Suprapubic skin (tissue), 3 donors: Measurements from ENCODE around the gene PYROXD2.

Source experiments
- CTCF ChIP-seq, 2 donors: fragments of 200-600 bp in 1 of 2; fragments of 450-650 bp in 1 of 2; sonication (generic) in 1 of 2; IDR thresholded peaks; one replicate each; pipeline ENCODE4 v1.5.1; 2016 to 2019; ENCODE audit warnings: antibody characterized with exemption in 2 of 2, mild to moderate bottlenecking in 1 of 2, moderate library complexity in 1 of 2
- EP300 ChIP-seq: sonication (generic); formaldehyde crosslinking; IDR thresholded peaks from one replicate; pipeline ENCODE4 v1.6.1; 2017; ENCODE audit warnings: antibody characterized with exemption
- POLR2A ChIP-seq, 2 donors: fragments of 450-650 bp; IDR thresholded peaks; one replicate each; pipeline ENCODE4 v1.6.1; 2017; ENCODE audit warnings: antibody characterized with exemption in 2 of 2, mild to moderate bottlenecking in 2 of 2, moderate library complexity in 2 of 2

- TF ChIP-seq POLR2A (IDR thresholded peaks at IDR 0.05): no peak
- TF ChIP-seq EP300: no peak
- TF ChIP-seq CTCF (IDR thresholded peaks at IDR 0.05): no peak
These were observed 41.1 kb upstream of the PYROXD2 start for GRCh38 chr10:98456043-98456570.
